ENCODE measurements around the gene PHYKPL. TPM values are rescaled to one million over a fixed set of nuclear protein-coding genes. Genes with fewer than 3 reads are reported as not detected.
A peak's percentile ranks its signal among the peaks of the same experiment; 100 is the strongest.
"Not testable (repeated sequence)": the region's sequence is repeated elsewhere in the genome, so short reads cannot be mapped to it uniquely, and the experiment has no call there.

The PHYKPL gene
- total RNA-seq, 1 donor from 2014 or later = 12.9 TPM

- DNase-seq = not testable (repeated sequence)
Measured at GRCh38 chr5:178239626-178240301, 7.2 kb upstream of the PHYKPL start.

GRCh38 chr5:178238711-178239592 is 6.3 kb upstream of the PHYKPL start:
- DNase-seq = no peak

- no peak for DNase-seq
Measured at GRCh38 chr5:178238313-178238635, 5.7 kb upstream of the PHYKPL start.

- DNase-seq = no peak
Measured at GRCh38 chr5:178237431-178238312, 5.1 kb upstream of the PHYKPL start.

GRCh38 chr5:178236679-178237078 is 4.1 kb upstream of the PHYKPL start:
- no peak for DNase-seq

GRCh38 chr5:178236126-178236525 is 3.5 kb upstream of the PHYKPL start:
- no peak for DNase-seq

- no peak for DNase-seq
Measured at GRCh38 chr5:178235588-178235974, 3.0 kb upstream of the PHYKPL start.

- DNase-seq = peak; percentile 32
Measured at GRCh38 chr5:178234750-178235587, 2.4 kb upstream of the PHYKPL start.

GRCh38 chr5:178234121-178234749 is 1.6 kb upstream of the PHYKPL start:
- DNase-seq = no peak

- no peak for DNase-seq
Measured at GRCh38 chr5:178232920-178233429, 373 bp upstream of the PHYKPL start.

GRCh38 chr5:178231539-178232123 is 971 bp downstream of the PHYKPL start:
- no peak for DNase-seq

GRCh38 chr5:178230879-178231538 is 1.6 kb downstream of the PHYKPL start:
- no peak for DNase-seq

GRCh38 chr5:178229861-178230260 is 2.7 kb downstream of the PHYKPL start:
- DNase-seq = no peak

- DNase-seq = not testable (repeated sequence)
Measured at GRCh38 chr5:178229111-178229510, 3.5 kb downstream of the PHYKPL start.

GRCh38 chr5:178228609-178229008 is 4.0 kb downstream of the PHYKPL start:
- DNase-seq = no peak

- DNase-seq = no peak
Measured at GRCh38 chr5:178227929-178228328, 4.7 kb downstream of the PHYKPL start.

GRCh38 chr5:178227138-178227659 is 5.4 kb downstream of the PHYKPL start:
- DNase-seq = no peak

- DNase-seq = no peak
Measured at GRCh38 chr5:178225174-178225573, 7.4 kb downstream of the PHYKPL start.

GRCh38 chr5:178224403-178224802 is 8.2 kb downstream of the PHYKPL start:
- no peak for DNase-seq

GRCh38 chr5:178223828-178224335 is 8.7 kb downstream of the PHYKPL start:
- no peak for DNase-seq

Measured in occipital lobe (tissue), 2 donors.